SU-DHL-6 (cell line): Measurements from ENCODE around the gene TMEM229A.

ENCODE experiments used
- CTCF ChIP-seq: fragments of 200-600 bp; sonication (generic); IDR thresholded peaks from one replicate; pipeline ENCODE4 v1.5.1; 2017; ENCODE audit warnings: antibody characterized with exemption, mild to moderate bottlenecking, low read length, moderate library complexity; ENCODE audit not compliant: insufficient read depth, poor library complexity, severe bottlenecking
- EZH2phosphoT487 ChIP-seq: fragments of 200-600 bp; sonication (generic), shearing (Covaris generic); conservative IDR thresholded peaks from 2 replicates; pipeline ENCODE4 v1.6.1; 2018; ENCODE audit warnings: mild to moderate bottlenecking, antibody characterized with exemption, low read length, moderate library complexity, mixed read lengths

GRCh38 chr7:124073310-124073645 is 40.4 kb upstream of the TMEM229A start:
- TF ChIP-seq CTCF = no peak
- no peak for TF ChIP-seq EZH2phosphoT487
